DMS153 treated with DMSO at 0.1 percent for 48 hours (cell line): Measurements from ENCODE around the gene MRPL18.
"Not testable (repeated sequence)": the region's sequence is repeated elsewhere in the genome, so short reads cannot be mapped to it uniquely, and the experiment has no call there.

Experiments used
- DNase-seq: peaks from one replicate; lab custom pipeline; 2025; ENCODE audit not compliant: unreplicated experiment; lab: John Stamatoyannopoulos, UW

Gene MRPL18

GRCh38 chr6:159815410-159815809 lies 25.1 kb downstream of the MRPL18 start:
- no peak for DNase-seq

- DNase-seq: not testable (repeated sequence)
These were observed 26.5 kb downstream of the MRPL18 start for GRCh38 chr6:159816775-159817174.

DNA sequence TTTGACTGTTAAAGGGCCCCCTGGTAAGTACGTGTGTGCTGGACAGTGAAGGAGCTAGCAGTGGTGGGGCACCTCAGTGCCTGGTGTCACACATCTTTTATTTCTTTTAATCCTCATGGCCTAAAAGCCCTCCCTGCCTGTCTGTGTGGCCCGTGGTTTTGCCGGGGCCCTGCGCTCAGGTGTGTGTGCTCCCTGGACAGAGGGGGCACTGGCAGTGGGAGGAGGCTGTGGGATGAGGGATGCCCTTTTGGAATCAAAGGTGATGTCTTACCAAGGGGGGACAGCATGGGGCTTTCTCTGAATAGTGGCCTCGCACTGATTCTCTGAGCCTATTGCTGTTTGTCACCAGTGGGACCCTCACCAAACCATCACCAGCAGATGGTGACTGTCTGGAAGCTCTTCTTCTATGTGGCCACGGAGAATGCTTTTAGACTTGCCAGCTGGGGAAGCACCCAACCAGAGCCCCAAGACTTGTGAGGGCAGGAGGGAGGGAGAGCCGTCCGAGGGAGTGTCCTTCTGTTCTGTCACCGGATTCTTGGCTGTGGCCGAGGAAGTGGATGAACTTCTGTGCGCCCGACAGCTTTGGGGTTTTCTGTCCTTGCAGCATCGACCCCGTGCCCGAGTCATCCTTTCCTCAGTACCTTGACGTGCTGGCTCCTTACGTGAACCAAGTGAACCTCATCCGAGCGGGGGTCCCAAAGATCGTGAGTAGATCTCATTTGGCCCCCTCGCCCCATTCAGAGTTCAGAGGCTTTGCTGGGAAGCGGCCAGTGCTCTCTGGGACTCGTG lies 27.9 kb downstream of the MRPL18 start:
- no peak for DNase-seq

DNA sequence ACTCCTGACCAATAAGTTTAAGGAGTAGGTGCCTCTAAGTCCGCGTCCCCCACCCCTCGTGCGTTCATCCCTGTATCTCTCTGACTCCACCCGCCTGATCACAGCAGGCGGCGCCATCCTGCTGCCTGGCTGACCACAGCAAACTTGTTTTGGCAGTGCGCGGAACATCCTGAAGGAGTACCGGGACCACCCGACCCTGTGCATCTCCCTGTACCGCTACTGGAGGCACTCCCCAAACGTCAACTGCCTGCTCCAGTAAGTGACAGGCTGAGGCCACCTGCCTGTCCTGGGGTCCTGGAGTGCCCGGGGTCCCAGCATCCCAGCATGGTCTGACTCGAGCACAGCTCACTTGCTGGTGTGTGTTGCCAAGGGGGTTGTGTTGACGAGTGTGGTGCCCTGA lies 28.8 kb downstream of the MRPL18 start:
- no peak for DNase-seq

DNA sequence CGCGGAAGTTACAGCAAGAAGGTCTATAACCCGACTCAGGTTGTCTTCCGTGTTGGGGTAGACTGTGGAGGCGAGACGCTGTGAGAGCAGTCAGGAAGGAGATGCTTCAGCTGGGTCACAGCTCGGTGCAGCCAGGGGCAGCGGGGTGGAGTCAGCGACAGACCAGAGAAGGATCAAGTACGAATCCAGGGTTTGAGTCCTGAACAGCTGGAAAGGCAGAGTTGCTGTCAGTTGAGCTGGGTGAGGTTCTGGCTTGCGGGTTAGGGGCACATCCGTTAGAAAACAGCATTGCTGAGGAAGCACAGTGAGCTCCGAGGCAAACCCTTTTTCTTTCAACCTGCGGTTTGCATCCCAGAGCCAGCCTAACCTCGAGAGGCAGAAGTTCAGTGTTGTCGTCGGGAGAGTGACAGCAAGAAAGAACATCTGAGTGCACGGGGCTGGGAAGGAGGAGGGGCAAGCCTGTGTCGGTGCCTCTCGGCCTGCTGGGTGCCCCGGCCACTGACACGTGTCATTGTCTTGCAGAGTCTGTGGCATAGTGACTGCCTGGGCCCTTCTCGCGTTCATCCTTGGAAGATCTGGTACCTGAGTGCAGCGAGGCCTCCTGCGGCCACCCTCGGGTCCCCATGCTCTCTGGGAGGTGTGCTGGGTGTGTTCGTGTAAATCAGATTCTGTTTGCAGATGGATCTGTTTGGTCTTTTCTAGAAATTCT lies 29.8 kb downstream of the MRPL18 start:
- DNase-seq: no peak

- DNase-seq: no peak
These were observed 30.9 kb downstream of the MRPL18 start for GRCh38 chr6:159821122-159821521.

GRCh38 chr6:159821726-159822125 lies 31.5 kb downstream of the MRPL18 start:
- no peak for DNase-seq

GRCh38 chr6:159823953-159824352 lies 33.7 kb downstream of the MRPL18 start:
- DNase-seq: no peak

DNA sequence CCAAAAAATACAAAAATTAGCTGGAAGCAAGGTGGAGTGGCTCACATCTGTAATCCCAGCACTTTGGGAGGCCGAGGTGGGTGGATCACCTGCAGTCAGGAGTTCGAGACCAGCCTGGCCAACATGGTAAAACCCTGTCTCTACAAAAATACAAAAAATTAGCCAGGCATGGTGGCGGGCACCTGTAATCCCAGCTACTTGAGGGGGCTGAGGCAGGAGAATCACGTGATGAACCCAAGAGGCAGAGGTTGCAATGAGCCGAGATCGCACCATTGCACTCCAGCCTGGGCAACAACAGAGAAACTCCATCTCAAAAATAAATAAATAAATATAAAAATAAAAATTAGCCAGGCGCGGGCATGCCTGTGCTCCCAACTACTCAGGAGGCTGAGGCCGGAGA lies 34.4 kb downstream of the MRPL18 start:
- not testable (repeated sequence) for DNase-seq

DNA sequence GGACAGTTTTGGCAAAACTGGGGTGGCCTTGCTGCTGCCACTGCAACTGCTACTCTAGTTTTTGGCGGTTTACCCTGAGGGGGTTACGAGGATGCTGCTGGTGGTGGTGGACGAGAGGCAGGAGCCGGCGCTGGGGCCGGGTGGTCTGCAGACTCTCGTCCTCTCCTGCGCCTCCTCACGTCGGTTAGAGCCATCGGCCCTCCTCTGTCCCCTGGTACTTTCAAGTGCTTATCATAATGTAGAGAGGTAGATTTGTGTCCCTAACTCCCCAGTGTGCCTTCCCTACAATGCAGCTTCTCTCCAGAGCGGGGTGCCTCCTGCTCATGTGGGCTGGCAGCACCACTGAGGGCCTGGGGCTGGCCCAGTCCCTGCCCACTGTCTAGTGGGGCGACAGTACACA lies 35.7 kb downstream of the MRPL18 start:
- no peak for DNase-seq

- no peak for DNase-seq
These were observed 36.8 kb downstream of the MRPL18 start for GRCh38 chr6:159826968-159827647.

- no peak for DNase-seq
These were observed 37.8 kb downstream of the MRPL18 start for GRCh38 chr6:159828074-159828473.

- DNase-seq: no peak
These were observed 39.3 kb downstream of the MRPL18 start for GRCh38 chr6:159829526-159829925.

DNA sequence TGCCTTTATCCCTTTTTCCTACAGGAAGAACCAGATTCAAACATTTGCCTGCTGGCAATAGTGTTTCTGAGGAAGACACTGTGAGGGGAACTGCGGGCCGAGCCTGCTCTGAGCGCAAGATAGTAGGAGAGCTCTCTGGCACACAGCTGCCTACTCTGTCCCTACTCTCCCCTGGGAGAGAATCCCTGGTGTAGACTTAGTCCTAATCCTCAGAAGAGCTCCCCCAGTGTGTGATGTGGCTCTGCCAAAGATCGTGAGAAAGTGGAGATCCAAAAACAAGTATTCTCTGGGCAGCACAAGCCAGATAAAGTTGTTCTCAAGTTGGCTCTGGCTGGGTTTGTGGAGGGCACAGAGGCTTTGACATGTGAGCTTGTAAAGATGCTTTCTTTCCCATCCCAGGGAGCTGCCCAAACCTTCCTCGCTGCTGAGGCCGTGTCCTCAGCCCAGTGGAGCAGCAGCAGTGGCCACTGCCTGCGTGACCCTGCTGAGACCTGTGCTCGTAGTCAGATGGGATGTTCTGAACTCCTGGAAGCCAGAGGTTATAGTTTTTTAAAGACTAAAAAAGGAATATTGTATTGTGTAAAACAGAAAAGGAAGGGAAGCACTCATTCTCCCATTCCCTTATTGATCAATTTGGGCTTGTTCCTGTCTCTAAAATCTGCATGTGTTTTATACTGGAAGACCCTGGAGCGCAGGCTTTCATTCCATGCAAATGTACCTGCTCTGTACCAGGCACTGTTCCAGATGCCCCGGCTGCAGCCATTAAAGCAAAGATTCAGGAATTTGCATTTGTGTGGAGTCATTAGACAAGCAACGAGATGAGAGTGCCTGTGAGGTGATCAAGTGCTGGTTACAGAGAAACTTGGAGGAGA lies 40.5 kb downstream of the MRPL18 start:
- DNase-seq: no peak

GRCh38 chr6:159831373-159831679 lies 41.1 kb downstream of the MRPL18 start:
- no peak for DNase-seq

- DNase-seq: no peak
These were observed 42.7 kb downstream of the MRPL18 start for GRCh38 chr6:159832946-159833345.

DNA sequence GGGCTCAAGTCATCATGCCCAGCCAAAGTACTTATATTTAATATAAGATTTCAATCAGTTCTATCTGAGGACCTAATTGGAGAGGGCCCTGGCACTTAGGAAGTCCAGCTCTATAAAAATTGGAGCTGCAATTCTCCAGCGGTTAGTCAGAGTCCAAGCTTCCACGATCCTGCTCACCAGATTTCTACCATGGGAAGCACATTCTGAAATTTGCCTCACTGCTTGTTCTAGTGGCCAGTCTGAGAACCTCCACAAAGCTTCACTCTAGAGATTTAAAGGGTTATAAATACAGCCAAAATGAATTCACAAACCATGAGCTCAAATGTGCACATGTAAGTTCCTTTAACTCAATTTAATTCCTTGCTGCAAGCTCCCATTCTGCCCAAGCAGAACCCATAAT lies 43.3 kb downstream of the MRPL18 start:
- DNase-seq: no peak

DNA sequence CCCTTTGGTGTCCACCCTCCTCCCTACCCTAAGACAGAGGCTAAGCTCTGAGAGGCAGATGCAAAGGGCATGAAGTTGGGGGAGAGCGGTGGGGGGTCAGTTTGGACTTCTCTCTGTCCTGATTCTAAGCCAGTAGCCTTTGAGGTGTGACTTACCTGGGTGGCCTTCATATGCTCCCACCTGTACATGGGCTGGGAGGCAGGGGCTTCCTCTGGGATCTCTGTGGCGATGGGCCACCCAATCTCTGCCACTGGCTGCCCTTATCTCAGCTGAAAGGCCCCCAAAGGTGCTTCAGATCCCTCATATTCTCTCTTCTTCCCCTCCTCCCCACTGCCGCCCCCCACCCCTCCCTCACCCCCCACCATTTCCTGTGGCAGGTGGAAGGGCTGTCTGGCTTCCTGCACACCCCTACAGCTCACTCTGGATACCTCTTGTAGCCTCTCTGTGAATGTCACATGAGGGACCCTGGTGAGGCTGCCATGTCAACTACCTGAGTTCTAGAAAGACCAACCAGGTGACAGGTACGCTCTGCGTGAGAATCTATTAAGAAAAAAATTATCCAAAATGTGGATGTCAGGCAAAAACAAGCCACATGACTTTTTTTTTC lies 43.8 kb downstream of the MRPL18 start:
- no peak for DNase-seq

DNA sequence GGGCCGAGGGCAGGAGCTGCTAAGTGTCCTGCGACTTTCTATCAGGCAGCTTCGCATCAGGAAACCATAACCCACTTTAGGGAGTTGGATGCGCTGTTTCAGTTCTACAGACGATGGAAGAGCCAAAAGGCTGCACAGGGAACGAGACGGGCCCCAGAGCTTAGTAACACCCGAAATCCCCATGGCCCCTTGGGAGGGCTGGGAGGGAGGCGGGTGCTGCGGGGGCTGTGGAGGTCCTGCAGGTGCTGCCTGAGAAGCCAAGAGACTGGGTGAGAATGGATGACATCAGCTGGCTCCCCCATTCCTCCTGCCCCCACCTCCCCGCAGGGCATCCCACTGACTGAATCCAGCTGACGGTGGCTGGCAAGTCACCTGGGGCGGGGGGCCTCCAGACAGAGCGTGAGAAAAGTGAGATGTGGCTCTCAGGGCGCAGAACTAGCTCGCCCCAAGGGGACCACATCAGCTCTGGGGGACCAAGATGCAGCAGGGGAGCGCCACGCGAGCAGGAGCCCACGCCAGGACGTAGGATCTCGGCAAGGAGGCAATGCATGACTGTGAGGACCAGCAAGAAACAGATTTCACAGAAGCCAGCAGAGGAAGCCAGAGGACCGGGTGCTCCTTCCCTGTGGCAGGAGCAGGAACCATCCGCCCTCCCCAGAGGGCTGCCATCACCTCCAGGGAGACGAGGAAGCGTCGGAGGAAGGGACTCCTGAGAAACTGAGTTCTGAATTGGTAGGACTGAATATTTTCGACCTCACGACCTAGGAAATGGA lies 46.6 kb downstream of the MRPL18 start:
- no peak for DNase-seq

- no peak for DNase-seq
These were observed 47.2 kb downstream of the MRPL18 start for GRCh38 chr6:159837511-159837910.
